ENCODE measurements around the gene PRDX1. TPM values are rescaled to one million over a fixed set of nuclear protein-coding genes. Genes with fewer than 3 reads are reported as not detected.

PRDX1 gene
- total and polyA plus RNA-seq, 2 of the 13 experiments (the other 11 are each of a cell fraction or from before 2014, with no cell fraction given): 761 to 1,898 TPM

DNA sequence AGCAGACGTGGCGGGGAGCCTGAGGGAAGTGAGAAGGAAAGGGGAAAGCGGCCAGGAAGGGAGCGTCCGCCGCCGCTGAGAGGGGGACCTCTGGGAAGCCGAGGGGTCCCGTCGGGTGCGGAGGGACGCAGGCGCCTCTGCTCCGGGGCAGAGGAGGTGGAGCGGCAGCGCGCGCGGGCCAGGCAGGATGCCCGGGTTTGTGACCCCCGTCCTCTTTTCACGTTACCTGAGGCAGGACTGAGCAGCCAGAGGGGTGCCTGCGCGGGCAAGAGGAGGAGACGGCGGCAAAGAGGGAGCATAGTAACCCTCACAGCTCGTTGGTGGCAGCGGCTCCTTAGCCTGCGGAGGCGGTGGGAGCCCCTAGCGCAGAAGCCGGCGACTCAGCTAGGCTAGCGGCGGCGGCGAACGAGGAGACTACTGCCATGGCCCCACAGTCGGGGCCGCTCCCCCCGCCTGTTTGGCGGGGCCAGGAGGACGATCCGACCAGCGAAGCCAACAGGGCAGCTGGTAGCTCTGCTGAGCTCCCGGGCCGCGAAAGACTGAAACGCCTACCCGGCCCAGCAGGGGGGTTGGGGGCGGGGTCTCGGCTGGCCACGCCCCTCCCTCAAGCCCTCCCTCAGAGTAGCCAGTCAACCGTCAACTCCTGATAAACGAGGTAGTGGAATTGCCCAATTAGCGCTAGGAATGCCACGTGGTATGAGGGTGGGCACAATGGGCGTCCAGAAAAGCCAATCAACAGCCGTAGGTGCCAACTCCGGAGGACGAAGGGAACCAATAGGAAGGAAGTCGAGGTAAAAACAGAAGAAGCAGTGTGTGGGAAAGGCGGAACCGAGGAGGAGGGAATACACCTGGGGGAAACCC, 30.8 kb downstream of the PRDX1 start, which contains the start of gene TESK2 (continued):
- TF ChIP-seq ZNF33A (CRISPR knock-in tag; IDR thresholded peaks at IDR 0.05; ENCODE audit: borderline replicate concordance) (no peak), PAF1 (CRISPR knock-in tag; IDR thresholded peaks at IDR 0.05) (no peak), ASH2L (IDR thresholded peaks at IDR 0.05; ENCODE audit: insufficient read length, low read depth, low read length) (peak; percentile 73), PCBP2 (optimal IDR thresholded peaks at IDR 0.05; ENCODE audit: low read depth, low read length, poor library complexity, severe bottlenecking) (no peak), ZBTB7B (CRISPR knock-in tag; IDR thresholded peaks at IDR 0.05) (peak; percentile 76; the same call in 1 of the 2 replicates), ZNF256 (CRISPR knock-in tag; conservative IDR thresholded peaks at IDR 0.05) (peak; percentile 61; the same call in 1 of the 2 replicates), ZNF343 (CRISPR knock-in tag; IDR thresholded peaks at IDR 0.05) (0 out of 2 replicates have a peak, but pooled peaks have one; percentile 26), ZNF766 (CRISPR knock-in tag; IDR thresholded peaks at IDR 0.05; ENCODE audit: borderline replicate concordance) (no peak), IRF2 (CRISPR knock-in tag; IDR thresholded peaks at IDR 0.05) (0 out of 2 replicates have a peak, but pooled peaks have one; percentile 30), ZFX (CRISPR knock-in tag; IDR thresholded peaks at IDR 0.05; ENCODE audit: low read depth) (peak; percentile 75), ZNF207 (IDR thresholded peaks at IDR 0.05; ENCODE audit: borderline replicate concordance) (no peak), ZNF234 (CRISPR knock-in tag; conservative IDR thresholded peaks at IDR 0.05) (no peak)
- TF ChIP-seq, protein P1, sequence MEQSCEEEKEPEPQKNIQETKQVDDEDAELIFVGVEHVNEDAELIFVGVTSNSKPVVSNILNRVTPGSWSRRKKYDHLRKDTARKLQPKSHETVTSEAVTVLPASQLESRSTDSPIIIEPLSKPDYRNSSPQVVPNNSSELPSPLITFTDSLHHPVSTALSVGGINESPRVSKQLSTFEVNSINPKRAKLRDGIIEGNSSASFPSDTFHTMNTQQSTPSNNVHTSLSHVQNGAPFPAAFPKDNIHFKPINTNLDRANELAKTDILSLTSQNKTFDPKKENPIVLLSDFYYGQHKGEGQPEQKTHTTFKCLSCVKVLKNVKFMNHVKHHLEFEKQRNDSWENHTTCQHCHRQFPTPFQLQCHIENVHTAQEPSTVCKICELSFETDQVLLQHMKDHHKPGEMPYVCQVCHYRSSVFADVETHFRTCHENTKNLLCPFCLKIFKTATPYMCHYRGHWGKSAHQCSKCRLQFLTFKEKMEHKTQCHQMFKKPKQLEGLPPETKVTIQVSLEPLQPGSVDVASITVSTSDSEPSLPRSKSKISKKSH (CRISPR knock-in tag; IDR thresholded peaks at IDR 0.05; ENCODE audit: borderline replicate concordance): peak; percentile 83; the same call in 1 of the 2 replicates
- TF ChIP-seq, protein P2, sequence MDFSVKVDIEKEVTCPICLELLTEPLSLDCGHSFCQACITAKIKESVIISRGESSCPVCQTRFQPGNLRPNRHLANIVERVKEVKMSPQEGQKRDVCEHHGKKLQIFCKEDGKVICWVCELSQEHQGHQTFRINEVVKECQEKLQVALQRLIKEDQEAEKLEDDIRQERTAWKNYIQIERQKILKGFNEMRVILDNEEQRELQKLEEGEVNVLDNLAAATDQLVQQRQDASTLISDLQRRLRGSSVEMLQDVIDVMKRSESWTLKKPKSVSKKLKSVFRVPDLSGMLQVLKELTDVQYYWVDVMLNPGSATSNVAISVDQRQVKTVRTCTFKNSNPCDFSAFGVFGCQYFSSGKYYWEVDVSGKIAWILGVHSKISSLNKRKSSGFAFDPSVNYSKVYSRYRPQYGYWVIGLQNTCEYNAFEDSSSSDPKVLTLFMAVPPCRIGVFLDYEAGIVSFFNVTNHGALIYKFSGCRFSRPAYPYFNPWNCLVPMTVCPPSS (IDR thresholded peaks at IDR 0.05): no peak
- TF ChIP-seq, protein P3, sequence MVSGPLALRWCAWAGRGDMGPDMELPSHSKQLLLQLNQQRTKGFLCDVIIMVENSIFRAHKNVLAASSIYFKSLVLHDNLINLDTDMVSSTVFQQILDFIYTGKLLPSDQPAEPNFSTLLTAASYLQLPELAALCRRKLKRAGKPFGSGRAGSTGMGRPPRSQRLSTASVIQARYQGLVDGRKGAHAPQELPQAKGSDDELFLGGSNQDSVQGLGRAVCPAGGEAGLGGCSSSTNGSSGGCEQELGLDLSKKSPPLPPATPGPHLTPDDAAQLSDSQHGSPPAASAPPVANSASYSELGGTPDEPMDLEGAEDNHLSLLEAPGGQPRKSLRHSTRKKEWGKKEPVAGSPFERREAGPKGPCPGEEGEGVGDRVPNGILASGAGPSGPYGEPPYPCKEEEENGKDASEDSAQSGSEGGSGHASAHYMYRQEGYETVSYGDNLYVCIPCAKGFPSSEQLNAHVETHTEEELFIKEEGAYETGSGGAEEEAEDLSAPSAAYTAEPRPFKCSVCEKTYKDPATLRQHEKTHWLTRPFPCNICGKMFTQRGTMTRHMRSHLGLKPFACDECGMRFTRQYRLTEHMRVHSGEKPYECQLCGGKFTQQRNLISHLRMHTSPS (CRISPR knock-in tag; IDR thresholded peaks at IDR 0.05; ENCODE audit: low read depth): 0 out of 2 replicates have a peak, but pooled peaks have one; percentile 52
- TF ChIP-seq, protein P4, sequence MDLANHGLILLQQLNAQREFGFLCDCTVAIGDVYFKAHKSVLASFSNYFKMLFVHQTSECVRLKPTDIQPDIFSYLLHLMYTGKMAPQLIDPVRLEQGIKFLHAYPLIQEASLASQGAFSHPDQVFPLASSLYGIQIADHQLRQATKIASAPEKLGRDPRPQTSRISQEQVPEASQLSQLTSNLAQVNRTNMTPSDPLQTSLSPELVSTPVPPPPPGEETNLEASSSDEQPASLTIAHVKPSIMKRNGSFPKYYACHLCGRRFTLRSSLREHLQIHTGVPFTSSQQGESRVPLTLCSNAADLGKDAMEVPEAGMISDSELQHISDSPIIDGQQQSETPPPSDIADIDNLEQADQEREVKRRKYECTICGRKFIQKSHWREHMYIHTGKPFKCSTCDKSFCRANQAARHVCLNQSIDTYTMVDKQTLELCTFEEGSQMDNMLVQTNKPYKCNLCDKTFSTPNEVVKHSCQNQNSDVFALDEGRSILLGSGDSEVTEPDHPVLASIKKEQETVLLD (CRISPR knock-in tag; IDR thresholded peaks at IDR 0.05; ENCODE audit: low read depth): no peak
- TF ChIP-seq, protein P5, sequence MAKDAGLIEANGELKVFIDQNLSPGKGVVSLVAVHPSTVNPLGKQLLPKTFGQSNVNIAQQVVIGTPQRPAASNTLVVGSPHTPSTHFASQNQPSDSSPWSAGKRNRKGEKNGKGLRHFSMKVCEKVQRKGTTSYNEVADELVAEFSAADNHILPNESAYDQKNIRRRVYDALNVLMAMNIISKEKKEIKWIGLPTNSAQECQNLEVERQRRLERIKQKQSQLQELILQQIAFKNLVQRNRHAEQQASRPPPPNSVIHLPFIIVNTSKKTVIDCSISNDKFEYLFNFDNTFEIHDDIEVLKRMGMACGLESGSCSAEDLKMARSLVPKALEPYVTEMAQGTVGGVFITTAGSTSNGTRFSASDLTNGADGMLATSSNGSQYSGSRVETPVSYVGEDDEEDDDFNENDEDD (CRISPR knock-in tag; IDR thresholded peaks at IDR 0.05; ENCODE audit: borderline replicate concordance): no peak; the same call in 1 of the 2 replicates
- TF ChIP-seq, protein P6, sequence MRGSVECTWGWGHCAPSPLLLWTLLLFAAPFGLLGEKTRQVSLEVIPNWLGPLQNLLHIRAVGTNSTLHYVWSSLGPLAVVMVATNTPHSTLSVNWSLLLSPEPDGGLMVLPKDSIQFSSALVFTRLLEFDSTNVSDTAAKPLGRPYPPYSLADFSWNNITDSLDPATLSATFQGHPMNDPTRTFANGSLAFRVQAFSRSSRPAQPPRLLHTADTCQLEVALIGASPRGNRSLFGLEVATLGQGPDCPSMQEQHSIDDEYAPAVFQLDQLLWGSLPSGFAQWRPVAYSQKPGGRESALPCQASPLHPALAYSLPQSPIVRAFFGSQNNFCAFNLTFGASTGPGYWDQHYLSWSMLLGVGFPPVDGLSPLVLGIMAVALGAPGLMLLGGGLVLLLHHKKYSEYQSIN (CRISPR knock-in tag; IDR thresholded peaks at IDR 0.05; ENCODE audit: borderline replicate concordance): no peak

All from HepG2 (cell line).